Stomach (tissue), 9 donors: ENCODE measurements around the gene CACNG6. TPM values are rescaled to one million over a fixed set of nuclear protein-coding genes. Genes with fewer than 3 reads are reported as not detected.

Experiments
- DNase-seq, 2 donors: peaks; one replicate each; pipeline versions ENCODE4 v3.0.0 to v3.0.0-alpha.2; 2013 to 2019
- H3K27ac ChIP-seq, 5 donors: fragments of 200-600 bp in 4 of 5; sonication (generic) in 4 of 5; one replicate each; pipeline ENCODE4 v1.5.1; 2013 to 2019; ENCODE audit warnings: mild to moderate bottlenecking in 1 of 5, moderate library complexity in 1 of 5
- H3K27me3 ChIP-seq, 3 donors: fragments of 200-600 bp; sonication (generic); one replicate each; pipeline ENCODE4 v1.5.1; 2017 to 2019; ENCODE audit warnings: mixed run types in 1 of 3
- H3K36me3 ChIP-seq, 4 donors: fragments of 200-600 bp; sonication (generic); 1 replicate in 3 of 4; 2 replicates in 1 of 4; pipeline ENCODE4 v1.5.1; 2016 to 2019
- H3K4me1 ChIP-seq, 4 donors: fragments of 200-600 bp; sonication (generic); one replicate each; pipeline ENCODE4 v1.5.1; 2016 to 2019
- H3K4me3 ChIP-seq, 4 donors: fragments of 200-600 bp; sonication (generic) in 3 of 4; one replicate each; pipeline ENCODE4 v1.5.1; 2016 to 2019; ENCODE audit warnings: mild to moderate bottlenecking in 1 of 4
- H3K9me3 ChIP-seq, 4 donors: fragments of 200-600 bp; sonication (generic); one replicate each; pipeline ENCODE4 v1.5.1; 2016 to 2019
- EP300 ChIP-seq: sonication (generic); formaldehyde crosslinking; IDR thresholded peaks from one replicate; pipeline ENCODE4 v1.6.1; 2017; ENCODE audit warnings: antibody characterized with exemption
- POLR2A ChIP-seq, 4 donors: fragments of 450-650 bp; IDR thresholded peaks; one replicate each; pipeline ENCODE4 v1.6.1; 2016; ENCODE audit warnings: antibody characterized with exemption in 4 of 4, control low read depth in 2 of 4, mild to moderate bottlenecking in 1 of 4, moderate library complexity in 1 of 4
- POLR2AphosphoS5 ChIP-seq, 3 donors: sonication (generic); formaldehyde crosslinking; IDR thresholded peaks; one replicate each; pipeline ENCODE4 v1.6.1; 2016; ENCODE audit warnings: antibody characterized with exemption in 3 of 3
- WGBS, 5 donors: extraction: QIAGEN DNeasy Blood & Tissue Kit in 3 of 5; methylation state at CpG; one replicate each; pipeline versions ENCODE4 v1.1.5 to v1.1.7; 2013 to 2018; 5-methylcytosine and 5-hydroxymethylcytosine counted together
- intact Hi-C: fragments of 100-400 bp; cut with DNase I; formaldehyde crosslinking; loops from one replicate; pipeline ENCODE4 v1.15.1; 2023; ENCODE audit warnings: low total_unique reads
- polyA plus RNA-seq, 3 donors: library from polyadenylated mRNA; stranded (reverse); fragments of 200-250 nt; gene quantifications; one replicate each; pipeline ENCODE4 v1.2.3, GENCODE V29; 2013
- total RNA-seq, 5 donors: library from RNA; depleted of rRNA; stranded (reverse); fragments of >200 nt; gene quantifications; one replicate each; pipeline versions ENCODE4 v1.1.0 to v1.2.3, GENCODE V29; 2014 to 2016
- TF ChIP-seq, protein P1 (sequence below), 7 experiments: fragments of 450-650 bp in 4 of 7; fragments of 200-600 bp in 3 of 7; sonication (generic) in 3 of 7; IDR thresholded peaks; one replicate each; pipeline ENCODE4 v1.5.1; 2016 to 2019; ENCODE audit warnings: antibody characterized with exemption in 7 of 7, control low read depth in 2 of 7, mild to moderate bottlenecking in 1 of 7
- donor health status: healthy with polysubstance abuse.
- donor health status: Bipolar disorder and iron deficiency.
- donor health status: healthy.

Gene CACNG6
- total and polyA plus RNA-seq, 8 donors = 0.13 to 0.58 (median 0.46) TPM; not detected in 5

DNA sequence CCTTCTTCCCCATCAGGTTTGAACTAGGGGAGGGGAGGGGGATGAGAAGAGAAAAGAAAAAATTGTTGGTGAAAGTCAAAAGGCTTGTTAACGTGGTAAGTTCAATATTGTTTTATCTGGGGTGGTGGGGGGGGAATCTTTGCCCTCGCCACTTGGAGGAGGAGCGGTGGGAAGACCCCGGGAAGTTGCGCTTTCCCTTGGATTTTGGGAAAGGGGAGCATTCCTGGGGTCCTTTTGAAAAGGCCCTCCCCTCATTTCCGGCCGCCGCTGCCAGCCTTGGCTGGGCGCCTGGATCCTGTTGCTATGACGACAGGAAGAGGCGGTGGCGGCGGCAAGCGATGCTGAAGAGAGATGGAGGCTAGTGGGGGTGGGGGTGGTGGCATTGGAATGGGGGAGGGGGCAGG is 33.3 kb upstream of the CACNG6 start:
- peaks cover 0 to 9% (median 3%) of the 10 kb centered on the region in 4 donors for H3K9me3 ChIP-seq
- TF ChIP-seq, protein P1, sequence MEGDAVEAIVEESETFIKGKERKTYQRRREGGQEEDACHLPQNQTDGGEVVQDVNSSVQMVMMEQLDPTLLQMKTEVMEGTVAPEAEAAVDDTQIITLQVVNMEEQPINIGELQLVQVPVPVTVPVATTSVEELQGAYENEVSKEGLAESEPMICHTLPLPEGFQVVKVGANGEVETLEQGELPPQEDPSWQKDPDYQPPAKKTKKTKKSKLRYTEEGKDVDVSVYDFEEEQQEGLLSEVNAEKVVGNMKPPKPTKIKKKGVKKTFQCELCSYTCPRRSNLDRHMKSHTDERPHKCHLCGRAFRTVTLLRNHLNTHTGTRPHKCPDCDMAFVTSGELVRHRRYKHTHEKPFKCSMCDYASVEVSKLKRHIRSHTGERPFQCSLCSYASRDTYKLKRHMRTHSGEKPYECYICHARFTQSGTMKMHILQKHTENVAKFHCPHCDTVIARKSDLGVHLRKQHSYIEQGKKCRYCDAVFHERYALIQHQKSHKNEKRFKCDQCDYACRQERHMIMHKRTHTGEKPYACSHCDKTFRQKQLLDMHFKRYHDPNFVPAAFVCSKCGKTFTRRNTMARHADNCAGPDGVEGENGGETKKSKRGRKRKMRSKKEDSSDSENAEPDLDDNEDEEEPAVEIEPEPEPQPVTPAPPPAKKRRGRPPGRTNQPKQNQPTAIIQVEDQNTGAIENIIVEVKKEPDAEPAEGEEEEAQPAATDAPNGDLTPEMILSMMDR (IDR thresholded peaks at IDR 0.05) = no peak
- TF ChIP-seq EP300 = no peak
- TF ChIP-seq POLR2A (IDR thresholded peaks at IDR 0.05) = no peak
- no peak for TF ChIP-seq POLR2AphosphoS5 (IDR thresholded peaks at IDR 0.05)
- WGBS, 5 donors = 1 to 5% (median 3%) methylated on average over 8 to 14 of the region's 14 CpGs
- H3K36me3 ChIP-seq = no peaks in the 10 kb centered on the region
- H3K4me3 ChIP-seq = no peak overlapping the region
- intact Hi-C loops = no loop called here
- H3K27ac ChIP-seq = no peak overlapping the region
- peaks cover 0 to 5% (median 2%) of the 10 kb centered on the region in 4 donors for H3K4me1 ChIP-seq
- peak in 1 of 2 donors; percentile 47 for DNase-seq
- H3K27me3 ChIP-seq = peaks cover 22 to 95% (median 63%) of the 10 kb centered on the region in 3 donors

DNA sequence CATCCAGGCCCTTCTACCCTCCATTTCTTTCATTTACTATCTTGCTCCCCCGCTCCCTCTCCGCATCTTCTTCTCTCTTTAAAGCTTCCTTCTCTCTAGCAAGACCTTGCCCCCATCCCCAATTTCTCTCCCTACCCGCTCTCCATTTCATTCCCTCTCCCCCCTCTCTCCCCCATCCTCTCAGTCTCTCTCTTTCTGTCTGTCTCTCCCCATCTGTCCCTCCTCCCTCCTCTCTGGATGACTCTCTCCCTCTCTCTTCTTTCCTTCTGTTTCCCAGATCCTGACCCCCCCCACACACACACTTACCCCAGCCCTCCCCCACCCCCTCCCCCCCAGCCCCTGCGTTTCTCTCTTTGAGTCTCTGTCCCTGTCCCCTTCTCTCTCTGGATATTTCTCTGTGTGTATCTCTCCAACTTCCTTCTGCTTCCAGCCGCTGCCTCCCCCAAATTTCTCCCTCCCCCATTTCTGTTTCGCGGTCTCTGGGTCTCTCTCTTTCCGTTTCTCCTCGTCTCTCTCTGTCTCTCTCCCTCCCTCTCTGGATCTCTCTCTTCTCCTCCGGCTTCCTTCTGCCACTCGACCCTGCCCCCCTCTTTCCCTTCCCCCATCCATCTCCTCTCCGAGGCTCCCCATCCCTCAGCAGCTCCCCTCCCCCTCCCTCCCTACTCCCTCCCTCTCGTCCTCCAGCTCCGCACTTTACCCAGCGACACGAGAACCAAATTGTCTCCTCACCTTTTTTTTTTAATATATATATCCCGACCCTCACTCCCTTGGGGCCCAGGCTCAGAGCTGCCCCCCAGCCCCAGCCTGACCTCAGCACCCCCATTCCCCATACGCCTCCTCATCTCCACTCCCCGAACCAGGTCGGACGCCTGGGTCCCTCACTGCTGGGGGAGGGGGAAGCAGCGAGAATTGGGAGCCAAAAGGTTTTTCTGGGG is 32.3 kb upstream of the CACNG6 start:
- TF ChIP-seq, protein P1 (IDR thresholded peaks at IDR 0.05) = no peak
- TF ChIP-seq EP300 (no peak), POLR2AphosphoS5 (IDR thresholded peaks at IDR 0.05) (no peak), POLR2A (IDR thresholded peaks at IDR 0.05) (no peak)
- 1 to 8% (median 4%) methylated on average over 18 to 22 of the region's 22 CpGs for WGBS, 5 donors
- DNase-seq = no peak
- H3K27me3 ChIP-seq = peaks cover 25 to 95% (median 71%) of the 10 kb centered on the region in 3 donors
- intact Hi-C loops = no loop called here
- H3K4me3 ChIP-seq = no peak overlapping the region
- H3K36me3 ChIP-seq = no peaks in the 10 kb centered on the region
- no peak overlapping the region for H3K27ac ChIP-seq
- peaks cover 0 to 6% (median 2%) of the 10 kb centered on the region in 4 donors for H3K4me1 ChIP-seq
- peaks cover 0 to under 1% (median 0%) of the 10 kb centered on the region in 4 donors for H3K9me3 ChIP-seq

DNA sequence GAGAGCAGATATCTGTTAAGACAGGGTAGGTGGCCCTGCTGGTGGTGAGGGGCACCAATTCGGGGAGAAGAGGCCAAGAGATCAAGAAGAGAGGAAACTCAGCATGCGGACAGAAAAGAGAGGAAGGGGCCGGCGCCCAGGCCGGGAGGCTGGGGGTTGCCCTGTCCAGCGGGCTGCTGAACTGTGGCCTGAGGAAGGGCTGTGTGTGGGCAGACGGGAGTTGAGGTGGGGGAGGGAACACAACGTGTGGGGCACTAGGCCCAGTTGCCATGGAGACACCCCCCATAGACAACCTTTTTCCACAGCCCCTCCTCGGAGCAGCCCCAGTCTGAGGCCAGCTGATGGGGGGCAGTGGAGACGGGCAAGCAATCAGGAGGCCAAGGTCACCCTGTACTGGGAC is 31.2 kb upstream of the CACNG6 start:
- 2 to 9% (median 2%) methylated on average over 10 of the region's 10 CpGs for WGBS, 5 donors
- DNase-seq = no peak
- Histone ChIP-seq H3K27me3 (peaks cover 25 to 100% (median 82%) of the 10 kb centered on the region in 3 donors), H3K36me3 (no peaks in the 10 kb centered on the region), H3K27ac (no peak overlapping the region), H3K4me3 (no peak overlapping the region), H3K4me1 (peaks cover 0 to 8% (median 3%) of the 10 kb centered on the region in 4 donors), H3K9me3 (no peaks in the 10 kb centered on the region)
- intact Hi-C loops = no loop called here
- TF ChIP-seq POLR2A (IDR thresholded peaks at IDR 0.05) (no peak), POLR2AphosphoS5 (IDR thresholded peaks at IDR 0.05) (no peak), EP300 (no peak)
- TF ChIP-seq, protein P1 (IDR thresholded peaks at IDR 0.05) = no peak

DNA sequence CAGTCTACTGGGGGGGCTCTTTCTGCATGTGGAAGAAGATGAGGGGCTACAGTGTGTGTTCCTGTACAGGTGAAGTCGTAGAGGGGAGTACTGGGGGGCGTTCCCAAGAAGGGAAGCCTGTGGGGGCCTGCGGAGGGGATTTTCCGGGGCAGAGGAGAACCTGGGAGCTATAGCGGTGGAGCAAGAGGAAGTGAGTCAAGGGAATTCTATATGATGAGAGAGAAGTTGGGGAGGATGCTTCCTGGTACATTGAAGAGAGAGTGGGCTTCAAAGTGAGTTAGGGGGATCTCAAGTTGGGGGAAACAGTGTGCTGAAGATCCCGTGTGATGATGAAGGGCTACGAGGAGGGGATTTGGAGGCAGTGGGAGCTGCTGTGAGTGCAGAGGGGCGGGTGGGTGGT is 30.6 kb upstream of the CACNG6 start:
- H3K9me3 ChIP-seq = no peaks in the 10 kb centered on the region
- no peak for DNase-seq
- no peaks in the 10 kb centered on the region for H3K36me3 ChIP-seq
- TF ChIP-seq, protein P1 (IDR thresholded peaks at IDR 0.05) = no peak
- TF ChIP-seq POLR2A (IDR thresholded peaks at IDR 0.05) (no peak), POLR2AphosphoS5 (IDR thresholded peaks at IDR 0.05) (no peak), EP300 (no peak)
- intact Hi-C loops = no loop called here
- H3K4me1 ChIP-seq = peaks cover 0 to 9% (median 3%) of the 10 kb centered on the region in 4 donors
- H3K27me3 ChIP-seq = peaks cover 25 to 100% (median 84%) of the 10 kb centered on the region in 3 donors
- no peak overlapping the region for H3K27ac ChIP-seq
- 4 to 9% (median 8%) methylated on average over 8 of the region's 8 CpGs for WGBS, 5 donors
- H3K4me3 ChIP-seq = no peak overlapping the region
